Measurements from ENCODE around the gene THRA.

The THRA gene

DNA sequence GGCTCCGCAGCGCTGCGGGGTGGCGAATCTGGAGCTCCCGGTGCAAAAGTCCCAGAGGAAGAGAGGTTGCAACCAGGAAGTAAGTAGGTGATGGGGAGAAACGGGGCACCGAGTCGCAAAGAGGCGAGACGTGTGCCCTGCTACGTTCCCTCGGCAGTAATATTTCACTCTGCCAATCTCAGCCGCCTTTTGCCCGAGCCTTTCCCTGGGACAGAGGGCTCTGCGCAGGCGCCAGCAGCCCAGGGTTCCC, 37.6 kb downstream of the THRA start, which contains the start of gene NR1D1:
Gene NR1D1 (minus strand): TSS at position 171 of the 250 bp plus-strand sequence. CDS start 495 bp downstream, outside the sequence.
- TF ChIP-seq, protein P1, sequence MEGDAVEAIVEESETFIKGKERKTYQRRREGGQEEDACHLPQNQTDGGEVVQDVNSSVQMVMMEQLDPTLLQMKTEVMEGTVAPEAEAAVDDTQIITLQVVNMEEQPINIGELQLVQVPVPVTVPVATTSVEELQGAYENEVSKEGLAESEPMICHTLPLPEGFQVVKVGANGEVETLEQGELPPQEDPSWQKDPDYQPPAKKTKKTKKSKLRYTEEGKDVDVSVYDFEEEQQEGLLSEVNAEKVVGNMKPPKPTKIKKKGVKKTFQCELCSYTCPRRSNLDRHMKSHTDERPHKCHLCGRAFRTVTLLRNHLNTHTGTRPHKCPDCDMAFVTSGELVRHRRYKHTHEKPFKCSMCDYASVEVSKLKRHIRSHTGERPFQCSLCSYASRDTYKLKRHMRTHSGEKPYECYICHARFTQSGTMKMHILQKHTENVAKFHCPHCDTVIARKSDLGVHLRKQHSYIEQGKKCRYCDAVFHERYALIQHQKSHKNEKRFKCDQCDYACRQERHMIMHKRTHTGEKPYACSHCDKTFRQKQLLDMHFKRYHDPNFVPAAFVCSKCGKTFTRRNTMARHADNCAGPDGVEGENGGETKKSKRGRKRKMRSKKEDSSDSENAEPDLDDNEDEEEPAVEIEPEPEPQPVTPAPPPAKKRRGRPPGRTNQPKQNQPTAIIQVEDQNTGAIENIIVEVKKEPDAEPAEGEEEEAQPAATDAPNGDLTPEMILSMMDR (IDR thresholded peaks at IDR 0.05), result no peak

DNA sequence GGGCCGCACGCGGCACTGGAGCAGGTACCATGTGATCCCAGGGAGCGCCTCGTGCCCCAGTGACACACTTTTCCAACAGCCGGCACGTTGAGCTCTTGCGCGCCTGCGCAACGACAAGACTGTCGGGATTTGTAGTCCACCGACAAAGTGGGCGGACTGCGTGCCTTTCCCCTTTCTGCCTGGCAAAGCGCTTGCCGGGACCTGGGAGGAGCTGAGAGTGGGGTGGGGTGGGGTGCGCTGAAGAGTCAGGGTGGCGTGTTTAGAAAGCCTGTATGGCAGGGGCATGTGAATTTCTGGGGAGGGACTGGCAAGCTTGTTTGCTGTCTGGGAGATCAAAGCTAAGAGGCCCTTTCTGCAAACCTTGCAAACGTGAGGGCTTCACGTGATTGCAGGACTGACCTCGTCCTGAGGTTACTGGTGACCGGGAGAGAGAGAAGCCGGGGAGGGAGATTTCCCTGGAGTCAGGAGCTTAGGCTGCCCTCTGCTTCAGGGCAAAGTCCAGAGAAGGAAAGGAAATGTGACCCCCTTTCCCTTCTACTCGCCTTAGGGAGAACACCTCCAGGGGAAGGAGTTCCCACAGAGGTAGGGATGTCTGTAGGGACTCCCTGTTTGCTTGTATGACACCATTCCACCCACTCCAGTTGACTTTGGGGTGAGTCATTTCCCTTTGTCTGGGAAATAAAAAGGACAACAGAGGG, 38.1 kb downstream of the THRA start:
- TF ChIP-seq, protein P1 (IDR thresholded peaks at IDR 0.05), result no peak

DNA sequence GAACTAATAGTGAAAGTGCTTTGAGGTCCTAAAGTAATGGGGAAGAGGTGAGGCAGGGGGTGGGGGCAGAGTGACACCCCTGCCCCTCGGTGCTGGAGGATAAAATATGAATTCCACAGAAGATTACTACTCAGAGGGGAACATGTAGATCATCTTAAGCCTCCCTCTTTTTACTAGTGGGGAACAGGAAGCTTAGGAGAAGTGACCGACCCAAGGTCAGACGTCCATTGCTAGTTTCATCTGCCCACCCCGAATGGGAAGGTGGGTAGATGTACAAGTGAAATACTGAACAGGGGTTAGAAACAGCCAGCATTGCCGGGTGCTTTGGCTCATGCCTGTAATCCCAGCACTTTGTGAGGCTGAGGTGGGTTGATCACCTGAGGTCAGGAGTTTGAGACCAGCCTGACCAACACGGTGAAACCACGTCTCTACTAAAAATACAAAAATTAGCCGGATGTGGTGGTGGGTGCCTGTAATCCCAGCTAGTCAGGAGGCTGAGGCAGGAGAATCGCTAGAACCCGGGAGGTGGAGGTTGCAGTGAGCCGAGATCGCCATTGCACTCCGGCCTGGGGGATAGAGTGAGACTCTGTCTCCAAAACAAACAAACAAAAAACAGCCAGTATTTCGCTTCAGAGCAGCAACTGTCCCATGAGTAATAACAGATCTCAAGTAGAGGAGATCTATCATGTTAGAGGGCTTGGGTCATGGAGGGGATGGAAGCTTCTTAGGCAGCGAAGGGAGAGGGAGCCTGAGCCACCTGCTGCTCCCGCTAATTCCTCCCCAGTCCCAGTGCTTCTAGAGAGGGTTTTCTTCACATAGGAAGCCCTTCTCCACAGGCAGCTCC, 38.8 kb downstream of the THRA start:
- TF ChIP-seq, protein P1 (IDR thresholded peaks at IDR 0.05), result no peak

DNA sequence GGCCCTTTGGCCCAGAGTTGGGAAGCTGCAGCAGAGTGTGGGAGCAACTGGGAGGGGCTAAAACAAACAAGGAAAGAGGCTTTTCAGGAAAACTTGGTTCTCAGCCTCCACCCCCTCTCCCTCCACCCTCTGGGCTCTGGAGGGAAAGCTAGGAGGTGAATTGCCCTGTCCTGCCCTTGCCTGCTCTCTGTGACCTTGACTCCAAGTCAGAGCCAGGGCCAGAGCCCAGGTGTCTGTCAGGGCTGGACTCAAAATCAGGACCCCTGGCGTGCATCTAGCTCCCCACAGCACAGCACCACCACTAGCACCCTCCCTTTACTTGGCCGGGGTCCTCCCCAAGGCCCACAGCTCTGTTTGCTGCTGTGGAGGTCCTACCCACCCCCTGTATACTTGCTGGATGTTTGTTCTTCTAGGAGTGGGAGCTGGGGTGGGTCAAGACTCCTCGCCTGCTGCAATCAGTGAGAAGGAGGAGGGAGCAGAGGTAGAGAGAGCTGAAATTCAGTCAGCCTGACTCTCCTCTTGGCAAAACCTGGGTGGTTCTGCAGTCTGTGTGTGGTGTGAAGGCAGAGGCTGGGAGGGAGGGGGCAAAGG, 40.4 kb downstream of the THRA start:
- TF ChIP-seq, protein P1 (IDR thresholded peaks at IDR 0.05), result no peak

DNA sequence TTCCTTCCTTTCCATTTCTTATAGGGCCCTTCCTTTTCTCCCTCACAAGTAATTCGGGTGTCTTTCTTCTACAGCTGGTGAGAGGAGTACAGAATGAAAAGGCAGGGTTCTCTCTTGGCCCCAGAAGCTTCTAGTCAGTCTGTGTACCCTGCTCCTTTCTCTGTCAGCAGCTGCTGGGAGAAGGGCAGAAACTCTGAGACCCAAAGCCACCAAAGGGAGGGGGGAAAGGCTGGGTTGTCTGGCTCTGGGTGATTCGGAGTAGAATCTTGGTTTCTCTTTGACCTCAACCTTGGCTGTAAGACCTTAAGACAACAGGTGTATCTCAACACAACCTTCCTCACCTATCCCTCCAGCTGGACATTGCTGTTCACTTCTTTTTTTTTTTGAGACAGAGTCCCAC, 40.9 kb downstream of the THRA start:
- TF ChIP-seq, protein P1 (IDR thresholded peaks at IDR 0.05), result no peak

DNA sequence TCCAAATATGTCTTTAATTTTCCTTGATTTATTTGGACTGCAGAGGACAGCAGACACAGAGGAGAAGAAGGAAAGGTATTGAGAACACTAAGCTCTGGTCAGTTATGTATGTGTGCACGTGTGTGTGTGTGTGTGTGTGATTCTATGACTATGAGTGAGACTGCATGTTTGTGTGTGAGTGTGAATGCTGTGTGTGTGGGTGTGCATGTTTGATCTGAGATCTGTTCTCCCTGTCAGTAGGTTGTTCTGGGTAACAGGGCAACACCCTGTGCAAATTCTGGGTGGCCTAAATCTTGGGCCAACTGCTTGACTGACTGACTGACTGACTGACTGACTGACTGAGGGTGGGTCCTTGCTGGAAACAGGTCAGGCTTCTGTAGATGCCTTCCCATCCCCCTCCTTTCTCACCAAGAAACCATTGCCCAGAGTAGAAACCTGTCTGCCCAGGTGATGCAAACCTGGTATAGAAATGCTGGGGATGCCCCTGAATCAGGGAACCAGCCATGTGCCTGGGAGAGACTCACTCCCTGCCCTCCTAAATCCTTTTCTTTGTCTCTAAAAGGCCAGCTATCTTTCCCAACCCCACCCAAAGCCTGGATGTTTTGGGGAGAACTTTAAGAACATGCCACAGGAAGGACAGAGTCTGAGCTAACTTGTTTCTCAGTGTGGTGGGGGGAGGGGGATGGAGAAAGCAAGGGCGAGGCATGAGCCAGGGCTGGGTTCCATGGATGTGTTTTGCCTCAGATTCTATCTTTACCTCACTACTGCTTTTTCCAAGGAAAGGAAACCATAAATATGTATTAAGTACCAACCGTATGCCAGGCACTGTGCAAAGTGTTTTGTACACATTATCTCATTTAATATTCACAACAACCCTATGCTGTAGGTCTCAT, 42.1 kb downstream of the THRA start:
- TF ChIP-seq, protein P1 (IDR thresholded peaks at IDR 0.05), result no peak
